HEK293 (cell line): ENCODE data around the gene DIO1.
A peak's percentile ranks its signal among the peaks of the same experiment; 100 is the strongest.

Experiments used
- CTCF ChIA-PET: fragments of 350-600 bp; formaldehyde crosslinking; extraction: SDS; loops from one replicate; lab custom pipeline; 2021; ENCODE audit warnings: antibody characterized with exemption; lab: Yijun Ruan, JAX
- POLR2A ChIA-PET: fragments of 300-600 bp; formaldehyde crosslinking; extraction: SDS; loops from one replicate; lab custom pipeline; 2020; ENCODE audit warnings: antibody characterized with exemption, inconsistent platforms; lab: Yijun Ruan, JAX
- H3K27ac ChIP-seq: fragments of 200-500 bp; sonication (Bioruptor generic); 2 replicates; pipeline ENCODE4 v1.5.1; 2014; ENCODE audit warnings: low read depth, low read length, control low read depth, inconsistent platforms; ENCODE audit errors: extremely low read depth
- H3K36me3 ChIP-seq, 2 experiments: fragments of 200-500 bp in 1 of 2; sonication (Bioruptor generic) in 1 of 2; 1 replicate in 1 of 2; 2 replicates in 1 of 2; pipeline ENCODE4 v1.5.1; 2014 to 2017; ENCODE audit warnings: inconsistent platforms in 2 of 2, low read length in 2 of 2; ENCODE audit not compliant: control insufficient read depth in 2 of 2, insufficient read depth in 1 of 2
- H3K4me1 ChIP-seq: fragments of 200-500 bp; sonication (Bioruptor generic); 2 replicates; pipeline ENCODE4 v1.5.1; 2014; ENCODE audit warnings: mild to moderate bottlenecking, low read length, inconsistent platforms; ENCODE audit not compliant: control insufficient read depth, insufficient read depth
- H3K4me3 ChIP-seq: 2 replicates; pipeline ENCODE4 v1.5.1; 2011; ENCODE audit warnings: low read depth, mild to moderate bottlenecking, control low read depth, low read length, moderate library complexity
- H3K9me3 ChIP-seq: fragments of 200-500 bp; sonication (Bioruptor generic); 2 replicates; pipeline ENCODE4 v1.5.1; 2014; ENCODE audit warnings: low read depth, low read length, inconsistent platforms; ENCODE audit not compliant: control insufficient read depth, insufficient read depth
- GLIS1 ChIP-seq: fragments of 450-650 bp; formaldehyde crosslinking; IDR thresholded peaks from 2 replicates; pipeline ENCODE4 v1.5.1; 2016; ENCODE audit warnings: missing biosample characterization, missing genetic modification characterization
- HOXC10 ChIP-seq: sonication (generic); formaldehyde crosslinking; IDR thresholded peaks from 2 replicates; pipeline ENCODE4 v1.8.1; 2023; ENCODE audit warnings: mild to moderate bottlenecking, missing genetic modification reagents
- HOXD13 ChIP-seq: sonication (generic); formaldehyde crosslinking; IDR thresholded peaks from 2 replicates; pipeline ENCODE4 v1.8.0; 2022; ENCODE audit warnings: missing genetic modification reagents, borderline replicate concordance
- YY2 ChIP-seq: fragments of 450-650 bp; formaldehyde crosslinking; IDR thresholded peaks from 2 replicates; pipeline ENCODE4 v1.5.1; 2016; ENCODE audit warnings: missing biosample characterization, missing genetic modification characterization
- ZFHX2 ChIP-seq: fragments of 450-650 bp; formaldehyde crosslinking; conservative IDR thresholded peaks from 2 replicates; pipeline ENCODE4 v1.5.1; 2016; ENCODE audit warnings: missing biosample characterization, missing genetic modification characterization
- ZFP37 ChIP-seq: fragments of 450-650 bp; formaldehyde crosslinking; IDR thresholded peaks from 2 replicates; pipeline ENCODE4 v1.5.1; 2016; ENCODE audit warnings: missing biosample characterization, missing genetic modification characterization
- ZNF114 ChIP-seq: fragments of 450-650 bp; formaldehyde crosslinking; IDR thresholded peaks from 2 replicates; pipeline ENCODE4 v1.5.0; 2017; ENCODE audit warnings: missing biosample characterization, missing genetic modification characterization
- ZNF121 ChIP-seq: fragments of 450-650 bp; formaldehyde crosslinking; IDR thresholded peaks from 2 replicates; pipeline ENCODE4 v1.5.1; 2016; ENCODE audit warnings: missing biosample characterization, missing genetic modification characterization
- ZNF133 ChIP-seq: fragments of 450-650 bp; formaldehyde crosslinking; IDR thresholded peaks from 2 replicates; pipeline ENCODE4 v1.5.1; 2016; ENCODE audit warnings: missing biosample characterization, missing genetic modification characterization
- ZNF214 ChIP-seq: fragments of 450-650 bp; formaldehyde crosslinking; IDR thresholded peaks from 2 replicates; pipeline ENCODE4 v1.5.1; 2017; ENCODE audit warnings: missing biosample characterization, mild to moderate bottlenecking, missing genetic modification characterization, borderline replicate concordance
- ZNF223 ChIP-seq: fragments of 450-650 bp; formaldehyde crosslinking; IDR thresholded peaks from 2 replicates; pipeline ENCODE4 v1.5.1; 2016; ENCODE audit warnings: missing biosample characterization, missing genetic modification characterization
- ZNF239 ChIP-seq: fragments of 450-650 bp; formaldehyde crosslinking; IDR thresholded peaks from 2 replicates; pipeline ENCODE4 v1.5.1; 2016; ENCODE audit warnings: missing biosample characterization, missing genetic modification characterization
- ZNF335 ChIP-seq: fragments of 450-650 bp; formaldehyde crosslinking; conservative IDR thresholded peaks from 2 replicates; pipeline ENCODE4 v1.5.1; 2016; ENCODE audit warnings: missing biosample characterization, missing genetic modification characterization
- ZNF426 ChIP-seq: fragments of 450-650 bp; formaldehyde crosslinking; IDR thresholded peaks from 2 replicates; pipeline ENCODE4 v1.5.1; 2017; ENCODE audit warnings: missing biosample characterization, missing genetic modification characterization, mild to moderate bottlenecking, inconsistent platforms, moderate library complexity
- ZNF558 ChIP-seq: fragments of 450-650 bp; formaldehyde crosslinking; IDR thresholded peaks from 2 replicates; pipeline ENCODE4 v1.5.1; 2016; ENCODE audit warnings: missing biosample characterization, missing genetic modification characterization
- ZNF621 ChIP-seq: fragments of 450-650 bp; formaldehyde crosslinking; IDR thresholded peaks from 2 replicates; pipeline ENCODE4 v1.5.1; 2017; ENCODE audit warnings: missing biosample characterization, missing genetic modification characterization
- ZNF629 ChIP-seq: fragments of 450-650 bp; formaldehyde crosslinking; IDR thresholded peaks from 2 replicates; pipeline ENCODE4 v1.5.1; 2017; ENCODE audit warnings: missing biosample characterization, missing genetic modification characterization
- ZNF664 ChIP-seq: fragments of 450-650 bp; formaldehyde crosslinking; IDR thresholded peaks from 2 replicates; pipeline ENCODE4 v1.5.1; 2016; ENCODE audit warnings: missing biosample characterization, missing genetic modification characterization
- ZNF707 ChIP-seq: fragments of 450-650 bp; formaldehyde crosslinking; IDR thresholded peaks from 2 replicates; pipeline ENCODE4 v1.5.1; 2016; ENCODE audit warnings: missing biosample characterization, missing genetic modification characterization
- ZNF776 ChIP-seq: fragments of 450-650 bp; formaldehyde crosslinking; IDR thresholded peaks from 2 replicates; pipeline ENCODE4 v1.5.0; 2017; ENCODE audit warnings: missing biosample characterization, missing genetic modification characterization, borderline replicate concordance
- ZNF777 ChIP-seq: fragments of 450-650 bp; formaldehyde crosslinking; IDR thresholded peaks from 2 replicates; pipeline ENCODE4 v1.5.1; 2017; ENCODE audit warnings: missing biosample characterization, missing genetic modification characterization, borderline replicate concordance
- TF ChIP-seq, protein P1 (sequence below): fragments of 450-650 bp; formaldehyde crosslinking; IDR thresholded peaks from 2 replicates; pipeline ENCODE4 v1.5.1; 2017; ENCODE audit warnings: missing biosample characterization, missing genetic modification characterization
- TF ChIP-seq, protein P2 (sequence below): fragments of 450-650 bp; formaldehyde crosslinking; conservative IDR thresholded peaks from 2 replicates; pipeline ENCODE4 v1.5.1; 2016; ENCODE audit warnings: low read depth, missing biosample characterization, missing genetic modification characterization
- TF ChIP-seq, protein P3 (sequence below): fragments of 450-650 bp; formaldehyde crosslinking; IDR thresholded peaks from 2 replicates; pipeline ENCODE4; 2016; ENCODE audit warnings: missing biosample characterization, missing genetic modification characterization
- TF ChIP-seq, protein P4 (sequence below): fragments of 450-650 bp; formaldehyde crosslinking; IDR thresholded peaks from 2 replicates; pipeline ENCODE4 v1.5.1; 2016; ENCODE audit warnings: missing biosample characterization, missing genetic modification characterization

Gene DIO1

DNA sequence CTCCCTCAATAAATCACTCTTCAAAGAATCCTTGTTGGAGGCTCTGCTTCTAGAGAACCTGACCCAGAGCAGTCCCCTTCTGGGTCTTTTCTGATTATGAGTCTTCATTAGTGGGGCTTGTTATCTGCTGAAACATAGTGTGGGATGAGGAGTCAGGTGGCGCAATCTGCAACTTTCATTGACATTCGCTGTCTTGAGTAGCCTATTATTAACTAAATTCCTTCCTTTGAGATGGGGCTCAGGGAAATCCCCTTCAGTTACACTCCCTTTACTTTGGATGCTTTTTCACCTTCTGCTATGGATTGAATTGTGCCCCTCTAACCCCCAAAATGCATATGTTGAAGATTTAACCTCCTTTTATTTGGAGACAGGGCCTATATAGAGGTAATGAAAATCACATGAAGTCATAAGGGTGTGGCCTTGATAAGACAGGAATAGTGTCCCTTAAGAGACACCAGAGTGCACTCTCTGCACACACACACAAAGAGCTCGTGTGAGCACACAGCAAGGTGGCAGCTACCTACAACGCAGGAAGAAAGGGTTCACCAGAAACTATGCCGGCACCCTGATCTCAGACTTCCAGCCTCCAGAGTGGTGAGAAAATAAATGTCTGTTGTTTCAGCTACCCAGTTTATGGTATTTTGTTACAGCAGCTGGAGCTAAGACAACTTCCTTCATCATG lies 19.5 kb downstream of the DIO1 start (continued):
- peak; percentile 14; the same call in 1 of the 2 replicates for TF ChIP-seq GLIS1 (tag by site-specific recombination)
- no peak for TF ChIP-seq ZNF558
- TF ChIP-seq ZNF629 = no peak
- TF ChIP-seq ZNF777 (tag by site-specific recombination) = no peak
- no peak for TF ChIP-seq ZNF133 (tag by site-specific recombination)
- TF ChIP-seq ZNF776 (tag by site-specific recombination) = no peak
- TF ChIP-seq, protein P1, sequence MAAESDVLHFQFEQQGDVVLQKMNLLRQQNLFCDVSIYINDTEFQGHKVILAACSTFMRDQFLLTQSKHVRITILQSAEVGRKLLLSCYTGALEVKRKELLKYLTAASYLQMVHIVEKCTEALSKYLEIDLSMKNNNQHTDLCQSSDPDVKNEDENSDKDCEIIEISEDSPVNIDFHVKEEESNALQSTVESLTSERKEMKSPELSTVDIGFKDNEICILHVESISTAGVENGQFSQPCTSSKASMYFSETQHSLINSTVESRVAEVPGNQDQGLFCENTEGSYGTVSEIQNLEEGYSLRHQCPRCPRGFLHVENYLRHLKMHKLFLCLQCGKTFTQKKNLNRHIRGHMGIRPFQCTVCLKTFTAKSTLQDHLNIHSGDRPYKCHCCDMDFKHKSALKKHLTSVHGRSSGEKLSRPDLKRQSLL (tag by site-specific recombination) = no peak

DNA sequence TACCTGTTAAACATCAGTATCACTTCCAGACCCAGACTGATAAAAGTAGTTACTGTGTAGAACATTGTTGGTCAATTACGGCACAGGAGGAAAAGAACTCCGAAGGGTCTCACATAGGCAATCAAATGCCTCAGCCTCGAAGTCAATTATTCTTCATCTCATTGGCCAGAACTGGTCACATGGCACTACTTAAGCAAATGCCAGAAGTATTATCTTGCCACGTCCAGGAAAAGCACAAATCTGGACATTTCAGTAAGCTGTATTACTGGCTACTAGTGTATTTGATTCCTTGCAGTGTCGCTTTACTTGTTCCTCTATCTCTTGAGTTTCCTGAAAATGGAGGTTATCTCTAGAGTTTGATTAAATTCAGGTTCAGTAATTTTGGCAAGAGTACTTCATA lies 24.4 kb downstream of the DIO1 start:
- Histone ChIP-seq H3K27ac (no peak overlapping the region), H3K4me3 (no peak overlapping the region), H3K36me3 (peaks cover 0 to 53% of the 10 kb centered on the region in 2 experiments; a peak in 2 of 3 replicates), H3K4me1 (no peaks in the 10 kb centered on the region), H3K9me3 (no peaks in the 10 kb centered on the region)
- ChIA-PET CTCF (interaction anchor here (0.5 to 0.6 kb wide), 2 partner anchors 1206 to 1679 kb away, joined by 3 to 5 read pairs; no protein-coding TSS in a partner anchor), POLR2A (interaction anchor here (0.7 kb wide), 1 partner anchor 488 kb away, joined by 6 read pairs; no protein-coding TSS in a partner anchor)
- no peak for TF ChIP-seq HOXC10 (CRISPR knock-in tag)
- TF ChIP-seq HOXD13 (CRISPR knock-in tag) = no peak
- no peak for TF ChIP-seq ZNF664 (tag by site-specific recombination)
- TF ChIP-seq YY2 = no peak
- TF ChIP-seq, protein P2, sequence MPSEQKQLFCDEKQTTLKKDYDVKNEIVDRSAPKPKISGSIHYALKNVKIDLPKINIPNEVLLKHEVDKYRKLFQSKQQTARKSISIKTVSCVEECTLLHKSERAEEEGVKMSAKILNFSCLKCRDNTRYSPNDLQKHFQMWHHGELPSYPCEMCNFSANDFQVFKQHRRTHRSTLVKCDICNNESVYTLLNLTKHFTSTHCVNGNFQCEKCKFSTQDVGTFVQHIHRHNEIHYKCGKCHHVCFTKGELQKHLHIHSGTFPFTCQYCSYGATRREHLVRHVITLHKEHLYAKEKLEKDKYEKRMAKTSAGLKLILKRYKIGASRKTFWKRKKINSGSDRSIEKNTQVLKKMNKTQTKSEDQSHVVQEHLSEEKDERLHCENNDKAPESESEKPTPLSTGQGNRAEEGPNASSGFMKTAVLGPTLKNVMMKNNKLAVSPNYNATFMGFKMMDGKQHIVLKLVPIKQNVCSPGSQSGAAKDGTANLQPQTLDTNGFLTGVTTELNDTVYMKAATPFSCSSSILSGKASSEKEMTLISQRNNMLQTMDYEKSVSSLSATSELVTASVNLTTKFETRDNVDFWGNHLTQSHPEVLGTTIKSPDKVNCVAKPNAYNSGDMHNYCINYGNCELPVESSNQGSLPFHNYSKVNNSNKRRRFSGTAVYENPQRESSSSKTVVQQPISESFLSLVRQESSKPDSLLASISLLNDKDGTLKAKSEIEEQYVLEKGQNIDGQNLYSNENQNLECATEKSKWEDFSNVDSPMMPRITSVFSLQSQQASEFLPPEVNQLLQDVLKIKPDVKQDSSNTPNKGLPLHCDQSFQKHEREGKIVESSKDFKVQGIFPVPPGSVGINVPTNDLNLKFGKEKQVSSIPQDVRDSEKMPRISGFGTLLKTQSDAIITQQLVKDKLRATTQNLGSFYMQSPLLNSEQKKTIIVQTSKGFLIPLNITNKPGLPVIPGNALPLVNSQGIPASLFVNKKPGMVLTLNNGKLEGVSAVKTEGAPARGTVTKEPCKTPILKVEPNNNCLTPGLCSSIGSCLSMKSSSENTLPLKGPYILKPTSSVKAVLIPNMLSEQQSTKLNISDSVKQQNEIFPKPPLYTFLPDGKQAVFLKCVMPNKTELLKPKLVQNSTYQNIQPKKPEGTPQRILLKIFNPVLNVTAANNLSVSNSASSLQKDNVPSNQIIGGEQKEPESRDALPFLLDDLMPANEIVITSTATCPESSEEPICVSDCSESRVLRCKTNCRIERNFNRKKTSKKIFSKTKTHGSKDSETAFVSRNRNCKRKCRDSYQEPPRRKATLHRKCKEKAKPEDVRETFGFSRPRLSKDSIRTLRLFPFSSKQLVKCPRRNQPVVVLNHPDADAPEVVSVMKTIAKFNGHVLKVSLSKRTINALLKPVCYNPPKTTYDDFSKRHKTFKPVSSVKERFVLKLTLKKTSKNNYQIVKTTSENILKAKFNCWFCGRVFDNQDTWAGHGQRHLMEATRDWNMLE (tag by site-specific recombination) = no peak
- TF ChIP-seq ZNF121 = no peak
- no peak for TF ChIP-seq ZNF335 (tag by site-specific recombination)
- no peak for TF ChIP-seq ZNF239 (tag by site-specific recombination)
- no peak for TF ChIP-seq ZNF426 (tag by site-specific recombination)
- TF ChIP-seq ZNF214 (tag by site-specific recombination) = no peak
- TF ChIP-seq ZNF707 (tag by site-specific recombination) = no peak
- no peak for TF ChIP-seq ZNF223 (tag by site-specific recombination)
- no peak for TF ChIP-seq ZNF114 (tag by site-specific recombination)
- no peak for TF ChIP-seq ZNF621
- TF ChIP-seq, protein P3, sequence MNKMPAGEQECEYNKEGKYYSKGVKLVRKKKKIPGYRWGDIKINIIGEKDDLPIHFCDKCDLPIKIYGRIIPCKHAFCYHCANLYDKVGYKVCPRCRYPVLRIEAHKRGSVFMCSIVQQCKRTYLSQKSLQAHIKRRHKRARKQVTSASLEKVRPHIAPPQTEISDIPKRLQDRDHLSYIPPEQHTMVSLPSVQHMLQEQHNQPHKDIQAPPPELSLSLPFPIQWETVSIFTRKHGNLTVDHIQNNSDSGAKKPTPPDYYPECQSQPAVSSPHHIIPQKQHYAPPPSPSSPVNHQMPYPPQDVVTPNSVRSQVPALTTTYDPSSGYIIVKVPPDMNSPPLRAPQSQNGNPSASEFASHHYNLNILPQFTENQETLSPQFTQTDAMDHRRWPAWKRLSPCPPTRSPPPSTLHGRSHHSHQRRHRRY = no peak
- TF ChIP-seq ZFP37 (tag by site-specific recombination) = no peak
- no peak for TF ChIP-seq ZNF777 (tag by site-specific recombination)
- TF ChIP-seq, protein P4, sequence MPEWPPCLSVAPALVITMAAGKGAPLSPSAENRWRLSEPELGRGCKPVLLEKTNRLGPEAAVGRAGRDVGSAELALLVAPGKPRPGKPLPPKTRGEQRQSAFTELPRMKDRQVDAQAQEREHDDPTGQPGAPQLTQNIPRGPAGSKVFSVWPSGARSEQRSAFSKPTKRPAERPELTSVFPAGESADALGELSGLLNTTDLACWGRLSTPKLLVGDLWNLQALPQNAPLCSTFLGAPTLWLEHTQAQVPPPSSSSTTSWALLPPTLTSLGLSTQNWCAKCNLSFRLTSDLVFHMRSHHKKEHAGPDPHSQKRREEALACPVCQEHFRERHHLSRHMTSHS = no peak
- TF ChIP-seq ZFHX2 = no peak
